ENCODE measurements around the gene FARP1. TPM values are rescaled to one million over a fixed set of nuclear protein-coding genes. Genes with fewer than 3 reads are reported as not detected.

FARP1 gene
- total and polyA plus RNA-seq, 2 of the 8 experiments (the other 6 are each of a cell fraction or from before 2014, with no cell fraction given), result 24.7 to 104 TPM

DNA sequence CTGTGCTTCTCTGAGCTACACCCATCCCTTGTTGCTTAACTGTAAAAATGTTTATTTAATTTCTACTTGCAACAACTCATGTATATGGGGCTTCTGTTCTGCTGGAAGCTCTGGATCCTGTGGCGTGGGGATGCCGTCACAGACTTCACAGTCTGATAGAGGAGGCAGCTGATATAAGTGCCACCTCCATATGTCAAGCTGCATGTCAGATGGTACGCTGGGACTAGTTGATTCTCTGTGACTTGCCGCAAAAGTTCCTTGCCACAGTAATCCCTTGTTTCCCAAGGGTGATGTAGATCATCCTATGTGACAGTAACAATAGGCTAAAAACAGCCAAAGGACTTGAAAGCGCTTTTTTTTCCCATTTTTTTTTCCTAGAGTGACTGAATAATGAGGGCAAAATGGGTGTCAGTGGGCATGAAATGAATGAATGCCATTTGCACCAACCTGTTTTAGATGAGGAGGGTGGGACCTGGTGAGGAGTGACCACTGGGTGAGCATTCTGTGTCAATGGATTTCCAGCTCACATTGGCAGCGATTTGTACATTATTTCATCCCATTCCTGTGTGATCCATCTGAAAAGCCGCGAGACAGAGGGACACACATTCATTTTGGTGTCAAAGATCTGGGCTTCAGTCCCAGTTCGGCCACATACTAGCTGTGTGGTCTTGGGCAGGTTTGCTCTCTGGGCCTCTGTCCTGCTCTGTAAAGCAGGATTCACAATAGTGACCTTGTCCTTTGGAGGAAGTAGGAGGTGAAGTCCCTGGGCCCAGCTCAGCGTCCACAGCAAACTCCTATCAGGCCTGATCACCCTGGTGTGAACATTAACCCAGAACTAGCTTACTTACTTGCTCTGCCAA lies 123.0 kb downstream of the FARP1 start (continued):
- TF ChIP-seq, protein P1, sequence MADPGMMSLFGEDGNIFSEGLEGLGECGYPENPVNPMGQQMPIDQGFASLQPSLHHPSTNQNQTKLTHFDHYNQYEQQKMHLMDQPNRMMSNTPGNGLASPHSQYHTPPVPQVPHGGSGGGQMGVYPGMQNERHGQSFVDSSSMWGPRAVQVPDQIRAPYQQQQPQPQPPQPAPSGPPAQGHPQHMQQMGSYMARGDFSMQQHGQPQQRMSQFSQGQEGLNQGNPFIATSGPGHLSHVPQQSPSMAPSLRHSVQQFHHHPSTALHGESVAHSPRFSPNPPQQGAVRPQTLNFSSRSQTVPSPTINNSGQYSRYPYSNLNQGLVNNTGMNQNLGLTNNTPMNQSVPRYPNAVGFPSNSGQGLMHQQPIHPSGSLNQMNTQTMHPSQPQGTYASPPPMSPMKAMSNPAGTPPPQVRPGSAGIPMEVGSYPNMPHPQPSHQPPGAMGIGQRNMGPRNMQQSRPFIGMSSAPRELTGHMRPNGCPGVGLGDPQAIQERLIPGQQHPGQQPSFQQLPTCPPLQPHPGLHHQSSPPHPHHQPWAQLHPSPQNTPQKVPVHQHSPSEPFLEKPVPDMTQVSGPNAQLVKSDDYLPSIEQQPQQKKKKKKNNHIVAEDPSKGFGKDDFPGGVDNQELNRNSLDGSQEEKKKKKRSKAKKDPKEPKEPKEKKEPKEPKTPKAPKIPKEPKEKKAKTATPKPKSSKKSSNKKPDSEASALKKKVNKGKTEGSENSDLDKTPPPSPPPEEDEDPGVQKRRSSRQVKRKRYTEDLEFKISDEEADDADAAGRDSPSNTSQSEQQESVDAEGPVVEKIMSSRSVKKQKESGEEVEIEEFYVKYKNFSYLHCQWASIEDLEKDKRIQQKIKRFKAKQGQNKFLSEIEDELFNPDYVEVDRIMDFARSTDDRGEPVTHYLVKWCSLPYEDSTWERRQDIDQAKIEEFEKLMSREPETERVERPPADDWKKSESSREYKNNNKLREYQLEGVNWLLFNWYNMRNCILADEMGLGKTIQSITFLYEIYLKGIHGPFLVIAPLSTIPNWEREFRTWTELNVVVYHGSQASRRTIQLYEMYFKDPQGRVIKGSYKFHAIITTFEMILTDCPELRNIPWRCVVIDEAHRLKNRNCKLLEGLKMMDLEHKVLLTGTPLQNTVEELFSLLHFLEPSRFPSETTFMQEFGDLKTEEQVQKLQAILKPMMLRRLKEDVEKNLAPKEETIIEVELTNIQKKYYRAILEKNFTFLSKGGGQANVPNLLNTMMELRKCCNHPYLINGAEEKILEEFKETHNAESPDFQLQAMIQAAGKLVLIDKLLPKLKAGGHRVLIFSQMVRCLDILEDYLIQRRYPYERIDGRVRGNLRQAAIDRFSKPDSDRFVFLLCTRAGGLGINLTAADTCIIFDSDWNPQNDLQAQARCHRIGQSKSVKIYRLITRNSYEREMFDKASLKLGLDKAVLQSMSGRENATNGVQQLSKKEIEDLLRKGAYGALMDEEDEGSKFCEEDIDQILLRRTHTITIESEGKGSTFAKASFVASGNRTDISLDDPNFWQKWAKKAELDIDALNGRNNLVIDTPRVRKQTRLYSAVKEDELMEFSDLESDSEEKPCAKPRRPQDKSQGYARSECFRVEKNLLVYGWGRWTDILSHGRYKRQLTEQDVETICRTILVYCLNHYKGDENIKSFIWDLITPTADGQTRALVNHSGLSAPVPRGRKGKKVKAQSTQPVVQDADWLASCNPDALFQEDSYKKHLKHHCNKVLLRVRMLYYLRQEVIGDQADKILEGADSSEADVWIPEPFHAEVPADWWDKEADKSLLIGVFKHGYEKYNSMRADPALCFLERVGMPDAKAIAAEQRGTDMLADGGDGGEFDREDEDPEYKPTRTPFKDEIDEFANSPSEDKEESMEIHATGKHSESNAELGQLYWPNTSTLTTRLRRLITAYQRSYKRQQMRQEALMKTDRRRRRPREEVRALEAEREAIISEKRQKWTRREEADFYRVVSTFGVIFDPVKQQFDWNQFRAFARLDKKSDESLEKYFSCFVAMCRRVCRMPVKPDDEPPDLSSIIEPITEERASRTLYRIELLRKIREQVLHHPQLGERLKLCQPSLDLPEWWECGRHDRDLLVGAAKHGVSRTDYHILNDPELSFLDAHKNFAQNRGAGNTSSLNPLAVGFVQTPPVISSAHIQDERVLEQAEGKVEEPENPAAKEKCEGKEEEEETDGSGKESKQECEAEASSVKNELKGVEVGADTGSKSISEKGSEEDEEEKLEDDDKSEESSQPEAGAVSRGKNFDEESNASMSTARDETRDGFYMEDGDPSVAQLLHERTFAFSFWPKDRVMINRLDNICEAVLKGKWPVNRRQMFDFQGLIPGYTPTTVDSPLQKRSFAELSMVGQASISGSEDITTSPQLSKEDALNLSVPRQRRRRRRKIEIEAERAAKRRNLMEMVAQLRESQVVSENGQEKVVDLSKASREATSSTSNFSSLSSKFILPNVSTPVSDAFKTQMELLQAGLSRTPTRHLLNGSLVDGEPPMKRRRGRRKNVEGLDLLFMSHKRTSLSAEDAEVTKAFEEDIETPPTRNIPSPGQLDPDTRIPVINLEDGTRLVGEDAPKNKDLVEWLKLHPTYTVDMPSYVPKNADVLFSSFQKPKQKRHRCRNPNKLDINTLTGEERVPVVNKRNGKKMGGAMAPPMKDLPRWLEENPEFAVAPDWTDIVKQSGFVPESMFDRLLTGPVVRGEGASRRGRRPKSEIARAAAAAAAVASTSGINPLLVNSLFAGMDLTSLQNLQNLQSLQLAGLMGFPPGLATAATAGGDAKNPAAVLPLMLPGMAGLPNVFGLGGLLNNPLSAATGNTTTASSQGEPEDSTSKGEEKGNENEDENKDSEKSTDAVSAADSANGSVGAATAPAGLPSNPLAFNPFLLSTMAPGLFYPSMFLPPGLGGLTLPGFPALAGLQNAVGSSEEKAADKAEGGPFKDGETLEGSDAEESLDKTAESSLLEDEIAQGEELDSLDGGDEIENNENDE (IDR thresholded peaks at IDR 0.05; ENCODE audit: insufficient replicate concordance, low read length), result no peak
- TF ChIP-seq TBP (IDR thresholded peaks at IDR 0.05; ENCODE audit: low read depth, low read length) (no peak), FOSL1 (IDR thresholded peaks at IDR 0.05; ENCODE audit: insufficient read depth, low read depth, low read length) (no peak), EP300 (IDR thresholded peaks at IDR 0.05; ENCODE audit: borderline replicate concordance in 1 of 2, low read depth in 2 of 2, low read length in 2 of 2) (no peak), GTF2F1 (IDR thresholded peaks at IDR 0.05; ENCODE audit: borderline replicate concordance, low read depth, low read length) (no peak), E2F6 (IDR thresholded peaks at IDR 0.05) (no peak), EZH2 (IDR thresholded peaks at IDR 0.05; ENCODE audit: low read depth, low read length, severe bottlenecking) (no peak), SUZ12 (IDR thresholded peaks at IDR 0.05; ENCODE audit: low read length) (no peak)

Data from H1 (cell line).